K562 (cell line): ENCODE data around the gene AFDN. TPM values are rescaled to one million over a fixed set of nuclear protein-coding genes. Genes with fewer than 3 reads are reported as not detected.

Experiments
- ATAC-seq: fragments of 200-7000 bp; cut with Tn5 transposase; 3 replicates; pipeline ENCODE4 v1.9.1; 2020; ENCODE audit warnings: moderate library complexity
- BruUV-seq: library from RNA; stranded (reverse); fragments of 400-500 nt; replicated peaks from 2 replicates; lab custom pipeline; 2021; lab: Mats Ljungman, UMichigan
- CTCF ChIA-PET: fragments of 300-600 bp; formaldehyde crosslinking; extraction: SDS; loops from one replicate; lab custom pipeline; 2021; ENCODE audit warnings: low intra/inter-chr PET ratio; lab: Yijun Ruan, JAX
- POLR2A ChIA-PET: fragments of 300-600, 350-650 bp; sonication (Branson Sonifier 250); formaldehyde crosslinking; extraction: SDS; loops from one replicate; lab custom pipeline; 2021; ENCODE audit warnings: antibody characterized with exemption, inconsistent platforms; lab: Yijun Ruan, JAX
- DNase-seq, 4 experiments: peaks; one replicate each; pipeline versions ENCODE4 v3.0.0 to v3.0.0-alpha.2; 2011 to 2018; ENCODE audit warnings: low spot score in 3 of 4, mixed read lengths in 3 of 4; ENCODE audit errors: extremely low read depth in 1 of 4
- FAIRE-seq: peaks from 2 replicates; lab custom pipeline; 2011; peaks lifted over from hg19 to GRCh38; lab: Jason Lieb, UNC
- H2AFZ ChIP-seq: 2 replicates; pipeline ENCODE4 v1.6.0; 2011; ENCODE audit warnings: low read depth, low read length, control low read depth, inconsistent platforms
- H3K27ac ChIP-seq: fragments of 200-600 bp; 3 replicates; pipeline ENCODE4 v1.8.0; 2011; ENCODE audit warnings: low read depth, mild to moderate bottlenecking, control low read depth, inconsistent platforms, low read length, moderate library complexity, mixed read lengths; ENCODE audit errors: extremely low read depth
- H3K27me3 ChIP-seq, 2 experiments: fragments of 300-600 bp in 1 of 2; 2 replicates in 1 of 2; 3 replicates in 1 of 2; pipeline versions ENCODE4 v1.6.0 to v1.8.0; 2011; ENCODE audit warnings: inconsistent platforms in 2 of 2, low read length in 2 of 2, mild to moderate bottlenecking in 1 of 2, mixed read lengths in 1 of 2, moderate library complexity in 1 of 2; ENCODE audit not compliant: control insufficient read depth in 2 of 2, insufficient read depth in 2 of 2
- H3K36me3 ChIP-seq: fragments of 300-600 bp; 3 replicates; pipeline ENCODE4 v1.8.0; 2011; ENCODE audit warnings: mild to moderate bottlenecking, low read length, inconsistent platforms; ENCODE audit not compliant: control insufficient read depth, insufficient read depth
- H3K4me1 ChIP-seq, 2 experiments: fragments of 200-600 bp in 1 of 2; replicated peaks in 1 of 2; 2 replicates in 1 of 2; 3 replicates in 1 of 2; pipeline versions ENCODE4 v1.5.1 to v1.8.0; 2011; ENCODE audit warnings: inconsistent platforms in 2 of 2, low read length in 2 of 2, mild to moderate bottlenecking in 1 of 2, mixed read lengths in 1 of 2, moderate library complexity in 1 of 2; ENCODE audit not compliant: control insufficient read depth in 2 of 2, insufficient read depth in 2 of 2
- H3K4me2 ChIP-seq: 2 replicates; pipeline ENCODE4 v1.6.1; 2011; ENCODE audit warnings: low read length, control low read depth, inconsistent platforms, mixed read lengths; ENCODE audit not compliant: insufficient read depth
- H3K4me3 ChIP-seq: fragments of 200-600 bp; sonication (generic), shearing (Covaris generic); 2 replicates; pipeline ENCODE4 v1.5.1; 2016; ENCODE audit warnings: control low read depth, inconsistent platforms
- H3K79me2 ChIP-seq: fragments of 200-600 bp; 3 replicates; pipeline ENCODE4 v1.8.0; 2011; ENCODE audit warnings: low read length, inconsistent platforms; ENCODE audit not compliant: control insufficient read depth, insufficient read depth
- H3K9ac ChIP-seq, 2 experiments: 2 replicates each; pipeline versions ENCODE4 v1.6.0 to v1.6.1; 2011; ENCODE audit warnings: low read depth in 2 of 2, low read length in 2 of 2, control low read depth in 1 of 2, inconsistent platforms in 1 of 2, mild to moderate bottlenecking in 1 of 2, mixed read lengths in 1 of 2; ENCODE audit not compliant: insufficient read depth in 1 of 2
- H3K9me1 ChIP-seq: one replicate; pipeline ENCODE4 v1.6.0; 2011; ENCODE audit warnings: inconsistent platforms, mild to moderate bottlenecking, low read length, moderate library complexity; ENCODE audit not compliant: control insufficient read depth, insufficient read depth
- H3K9me3 ChIP-seq: replicated peaks from 2 replicates; pipeline ENCODE4 v1.5.1; 2011; ENCODE audit warnings: low read depth, low read length, inconsistent platforms; ENCODE audit not compliant: control insufficient read depth, insufficient read depth
- H4K20me1 ChIP-seq: replicated peaks from 2 replicates; pipeline ENCODE4 v1.6.1; 2011; ENCODE audit warnings: low read length, inconsistent platforms, mixed read lengths; ENCODE audit not compliant: control insufficient read depth, insufficient read depth
- ATF7 ChIP-seq: fragments of 450-650 bp; IDR thresholded peaks from 2 replicates; pipeline ENCODE4 v1.7.1; 2014; ENCODE audit warnings: mild to moderate bottlenecking, moderate library complexity
- EP300 ChIP-seq: IDR thresholded peaks from 2 replicates; pipeline ENCODE4 v1.6.1; 2012; ENCODE audit warnings: low read length, improper control_type of control experiment
- FOSL1 ChIP-seq: fragments of 200-800 bp; sonication (Bioruptor generic); conservative IDR thresholded peaks from 2 replicates; pipeline ENCODE4 v1.6.1; 2016; ENCODE audit warnings: missing genetic modification characterization, missing compliant biosample characterization
- HMG20A ChIP-seq: fragments of 450-650 bp; formaldehyde crosslinking; conservative IDR thresholded peaks from 2 replicates; pipeline ENCODE4 v1.4.0; 2020; ENCODE audit warnings: mild to moderate bottlenecking, mixed read lengths
- RFX5 ChIP-seq: IDR thresholded peaks from 2 replicates; pipeline ENCODE4 v1.6.1; 2011; ENCODE audit warnings: low read depth, mild to moderate bottlenecking, improper control_type of control experiment, low read length
- ZKSCAN1 ChIP-seq: fragments of 150-350 bp; IDR thresholded peaks from 2 replicates; pipeline ENCODE4 v1.6.1; 2016; ENCODE audit warnings: low read depth, low read length
- ZNF174 ChIP-seq: fragments of 250-450 bp; sonication (Bioruptor Pico); IDR thresholded peaks from 2 replicates; pipeline ENCODE4 v1.4.0; 2020; ENCODE audit warnings: mild to moderate bottlenecking
- WGBS: fragments of 100-300 bp; shearing (Covaris generic); methylation state at CpG from one replicate; pipeline ENCODE4 v1.1.6; 2016; ENCODE audit warnings: low coverage, mixed read lengths; ENCODE audit not compliant: insufficient coverage; ENCODE audit errors: missing lambda C conversion rate; 5-methylcytosine and 5-hydroxymethylcytosine counted together
- in situ Hi-C: fragments of 300-500 bp; cut with MboI; formaldehyde crosslinking; loops from 4 replicates; pipeline ENCODE4 v1.15.0; 2018; ENCODE audit warnings: inconsistent platforms, mixed read lengths
- intact Hi-C: fragments of 100-400 bp; cut with micrococcal nuclease; formaldehyde crosslinking; loops from 2 replicates; pipeline ENCODE4 v1.14.2; 2022
- polyA plus RNA-seq, 8 experiments: library from polyadenylated mRNA; depleted of rRNA in 4 of 8; stranded (reverse) in 5 of 8; unstranded in 3 of 8; fragments of >200 nt; fragmentation: Nextera tagmentation in 2 of 8; fragmentation: Illumina TruSeq in 1 of 8; extraction: Ambion mirVana in 2 of 8; extraction: Trizol in 1 of 8; gene quantifications; 2 replicates each; pipeline versions ENCODE4 v1.2.1 to v1.2.3, GENCODE V29; 2011 to 2014; ENCODE audit warnings: inconsistent platforms in 1 of 8, missing spikeins in 1 of 8
- total RNA-seq, 7 experiments: library from RNA; depleted of rRNA in 6 of 7; stranded (reverse); fragments of >200 nt in 6 of 7; fragmentation: Illumina TruSeq in 2 of 7; extraction: Trizol in 2 of 7; gene quantifications; 2 replicates each; pipeline versions ENCODE4 v1.2.1 to v1.2.3, GENCODE V29; 2011 to 2021; ENCODE audit warnings: low replicate concordance in 1 of 7
- TF ChIP-seq, protein P1 (sequence below): IDR thresholded peaks from 2 replicates; pipeline ENCODE4 v1.6.1; 2012; ENCODE audit warnings: low read depth, low read length, improper control_type of control experiment, borderline replicate concordance
- TF ChIP-seq, protein P2 (sequence below): fragments of 450-650 bp; IDR thresholded peaks from 2 replicates; pipeline ENCODE4 v1.6.1; 2016

AFDN gene
- total and polyA plus RNA-seq, 9 of the 15 experiments (the other 6 are each of a cell fraction or from before 2014, with no cell fraction given): 7.2 to 129 (median 105) TPM

DNA sequence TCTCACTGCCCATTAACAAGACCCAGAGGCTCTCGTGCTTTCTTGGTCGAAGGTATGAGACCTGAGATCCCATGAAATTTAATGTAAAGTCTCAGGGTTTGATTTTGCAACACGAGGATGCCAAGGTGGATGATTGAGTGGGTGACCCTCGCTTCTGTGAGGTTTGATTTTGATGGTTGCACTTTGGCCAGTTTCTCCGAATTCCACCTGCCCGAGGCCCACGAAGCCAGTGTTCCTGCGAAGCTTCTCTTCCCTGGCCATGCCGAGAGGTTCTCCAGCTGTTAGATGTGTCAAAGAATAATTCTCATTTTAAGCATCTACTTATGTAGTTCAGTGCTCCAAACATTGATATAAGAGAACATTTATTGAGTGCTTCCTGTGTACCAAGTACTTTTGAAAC, 170.9 kb downstream of the AFDN start, which contains the start of gene KIF25:
Gene KIF25, plus strand, starts transcription at position 30 of the 400 bp plus-strand sequence. CDS start 31,915 bp downstream, outside the sequence.
- ATAC-seq (no peak), DNase-seq (no peak)
- 0 out of 4 replicates have a peak within 1 kb of the TSS, but pooled peaks of 1 of the 2 experiments have one; percentile 58 for H3K9ac ChIP-seq
- BruUV-seq: no TSS peak
- H3K9me3 ChIP-seq: no peaks in the 10 kb centered on the region
- POLR2A ChIA-PET: interaction anchor here (1.6 kb wide), 1 partner anchor 10 kb away, joined by 6 read pairs; no protein-coding TSS in a partner anchor
- no peak within 1 kb of the TSS for H3K4me2 ChIP-seq
- TF ChIP-seq FOSL1 (no peak), ZNF174 (CRISPR knock-in tag) (no peak), ATF7 (no peak), EP300 (no peak), HMG20A (CRISPR knock-in tag) (no peak), ZKSCAN1 (no peak), RFX5 (no peak)
- TF ChIP-seq, protein P1, sequence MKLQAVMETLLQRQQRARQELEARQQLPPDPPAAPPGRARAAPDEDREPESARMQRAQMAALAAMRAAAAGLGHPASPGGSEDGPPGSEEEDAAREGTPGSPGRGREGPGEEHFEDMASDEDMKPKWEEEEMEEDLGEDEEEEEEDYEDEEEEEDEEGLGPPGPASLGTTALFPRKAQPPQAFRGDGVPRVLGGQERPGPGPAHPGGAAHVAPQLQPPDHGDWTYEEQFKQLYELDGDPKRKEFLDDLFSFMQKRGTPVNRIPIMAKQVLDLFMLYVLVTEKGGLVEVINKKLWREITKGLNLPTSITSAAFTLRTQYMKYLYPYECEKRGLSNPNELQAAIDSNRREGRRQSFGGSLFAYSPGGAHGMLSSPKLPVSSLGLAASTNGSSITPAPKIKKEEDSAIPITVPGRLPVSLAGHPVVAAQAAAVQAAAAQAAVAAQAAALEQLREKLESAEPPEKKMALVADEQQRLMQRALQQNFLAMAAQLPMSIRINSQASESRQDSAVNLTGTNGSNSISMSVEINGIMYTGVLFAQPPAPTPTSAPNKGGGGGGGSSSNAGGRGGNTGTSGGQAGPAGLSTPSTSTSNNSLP: no peak
- TF ChIP-seq, protein P2, sequence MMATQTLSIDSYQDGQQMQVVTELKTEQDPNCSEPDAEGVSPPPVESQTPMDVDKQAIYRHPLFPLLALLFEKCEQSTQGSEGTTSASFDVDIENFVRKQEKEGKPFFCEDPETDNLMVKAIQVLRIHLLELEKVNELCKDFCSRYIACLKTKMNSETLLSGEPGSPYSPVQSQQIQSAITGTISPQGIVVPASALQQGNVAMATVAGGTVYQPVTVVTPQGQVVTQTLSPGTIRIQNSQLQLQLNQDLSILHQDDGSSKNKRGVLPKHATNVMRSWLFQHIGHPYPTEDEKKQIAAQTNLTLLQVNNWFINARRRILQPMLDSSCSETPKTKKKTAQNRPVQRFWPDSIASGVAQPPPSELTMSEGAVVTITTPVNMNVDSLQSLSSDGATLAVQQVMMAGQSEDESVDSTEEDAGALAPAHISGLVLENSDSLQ: no peak
- TF ChIP-seq, all 486 proteins: peak for 0
- no peaks in the 10 kb centered on the region for H3K79me2 ChIP-seq
- H3K27ac ChIP-seq: no peak within 1 kb of the TSS
- H3K4me3 ChIP-seq: no peak within 1 kb of the TSS
- peaks cover 3% of the 10 kb centered on the region; the same call in 1 of the 2 replicates for H4K20me1 ChIP-seq
- H3K27me3 ChIP-seq: peaks cover 28 to 62% of the 10 kb centered on the region in 2 experiments; a peak in 4 of 5 replicates
- in situ Hi-C loops: no loop called here
- H2AFZ ChIP-seq: no peak within 1 kb of the TSS
- CTCF ChIA-PET: no interaction called here
- 2% methylated on average over 9 of the region's 9 CpGs for WGBS
- no peaks in the 10 kb centered on the region for H3K9me1 ChIP-seq
- peaks cover 0 to 17% of the 10 kb centered on the region in 2 experiments; a peak in 2 of 5 replicates for H3K4me1 ChIP-seq
- intact Hi-C loops: no loop called here
- no peak for FAIRE-seq
- H3K36me3 ChIP-seq: no peaks in the 10 kb centered on the region
